Left lobe of liver (tissue), 2 donors: ENCODE measurements around the gene WDFY2. TPM values are rescaled to one million over a fixed set of nuclear protein-coding genes. Genes with fewer than 3 reads are reported as not detected.
"Not testable (repeated sequence)": the region's sequence is repeated elsewhere in the genome, so short reads cannot be mapped to it uniquely, and the experiment has no call there.

Experiments
- ATAC-seq: fragments of 200-7000 bp; cut with Tn5 transposase; one replicate; pipeline ENCODE4 v1.9.1; 2020; ENCODE audit warnings: mild to moderate bottlenecking, moderate library complexity
- DNase-seq: peaks from one replicate; pipeline ENCODE4 v3.0.0-alpha.2; 2020; ENCODE audit warnings: low spot score
- total RNA-seq: library from RNA; stranded (reverse); gene quantifications from one replicate; pipeline ENCODE4 v1.2.1, GENCODE V29; 2021
- donor health status: DM: no; HTN: no; CAD: no; lungs with moderate emphysema.
- donor health status: DM: no; HTN: yes; CAD: no.

Gene WDFY2
- total RNA-seq, 1 donor from 2014 or later, result 6.2 TPM

GRCh38 chr13:51688937-51689662 is 104.8 kb downstream of the WDFY2 start:
- ATAC-seq (no peak), DNase-seq (no peak)

- no peak for DNase-seq
- no peak for ATAC-seq
These were observed 105.4 kb downstream of the WDFY2 start for GRCh38 chr13:51689663-51689996.

GRCh38 chr13:51695677-51696076 is 111.4 kb downstream of the WDFY2 start:
- not testable (repeated sequence) for ATAC-seq, DNase-seq

GRCh38 chr13:51697181-51697580 is 112.9 kb downstream of the WDFY2 start:
- no peak for ATAC-seq
- no peak for DNase-seq

GRCh38 chr13:51697855-51698254 is 113.6 kb downstream of the WDFY2 start:
- peak; percentile 57 for ATAC-seq

GRCh38 chr13:51698352-51698751 is 114.1 kb downstream of the WDFY2 start:
- peak; percentile 64 for ATAC-seq

More at GRCh38 chr13:51697855-51698254, 113.6 kb downstream of the WDFY2 start:
- DNase-seq, result no peak

GRCh38 chr13:51704399-51705313 is 120.4 kb downstream of the WDFY2 start:
- DNase-seq (no peak), ATAC-seq (no peak)

More at GRCh38 chr13:51698352-51698751, 114.1 kb downstream of the WDFY2 start:
- no peak for DNase-seq

GRCh38 chr13:51707461-51707860 is 123.2 kb downstream of the WDFY2 start:
- no peak for DNase-seq
- no peak for ATAC-seq

- no peak for ATAC-seq
These were observed 129.5 kb downstream of the WDFY2 start for GRCh38 chr13:51713807-51714206.

GRCh38 chr13:51714663-51715168 is 130.5 kb downstream of the WDFY2 start:
- ATAC-seq (no peak), DNase-seq (no peak)

More at GRCh38 chr13:51713807-51714206, 129.5 kb downstream of the WDFY2 start:
- no peak for DNase-seq

- no peak for DNase-seq
- no peak for ATAC-seq
These were observed 131.4 kb downstream of the WDFY2 start for GRCh38 chr13:51715613-51716012.

- DNase-seq, result no peak
- no peak for ATAC-seq
These were observed 133.6 kb downstream of the WDFY2 start for GRCh38 chr13:51717786-51718398.

- DNase-seq (no peak), ATAC-seq (no peak)
These were observed 135.1 kb downstream of the WDFY2 start for GRCh38 chr13:51719394-51719793.

- DNase-seq (no peak), ATAC-seq (peak; percentile 60)
These were observed 137.2 kb downstream of the WDFY2 start for GRCh38 chr13:51721496-51721895.

- no peak for DNase-seq
- no peak for ATAC-seq
These were observed 139.3 kb downstream of the WDFY2 start for GRCh38 chr13:51723529-51723928.

GRCh38 chr13:51724721-51725120 is 140.5 kb downstream of the WDFY2 start:
- DNase-seq, result no peak
- ATAC-seq, result no peak

GRCh38 chr13:51726446-51727193 is 142.4 kb downstream of the WDFY2 start:
- ATAC-seq, result peak; percentile 83
- DNase-seq, result no peak

GRCh38 chr13:51727634-51728274 is 143.5 kb downstream of the WDFY2 start:
- peak; percentile 51 for ATAC-seq
- no peak for DNase-seq

GRCh38 chr13:51728275-51728673 is 144.0 kb downstream of the WDFY2 start:
- ATAC-seq (peak; percentile 5), DNase-seq (no peak)

GRCh38 chr13:51728972-51729371 is 144.7 kb downstream of the WDFY2 start:
- ATAC-seq, result no peak
- no peak for DNase-seq
